GM19043 (cell line): ENCODE data around the gene SRPK3.
"Not testable (repeated sequence)": the region's sequence is repeated elsewhere in the genome, so short reads cannot be mapped to it uniquely, and the experiment has no call there.

Experiments used
- ATAC-seq: cut with Tn5 transposase; IDR thresholded peaks from one replicate; pipeline ENCODE4 v1.9.1; 2021; ENCODE audit warnings: low read depth; ENCODE audit not compliant: unreplicated experiment

SRPK3 gene

GRCh38 chrX:153745067-153745433 lies 35.8 kb upstream of the SRPK3 start:
- not testable (repeated sequence) for ATAC-seq

GRCh38 chrX:153746359-153746758 lies 34.5 kb upstream of the SRPK3 start:
- ATAC-seq = no peak

GRCh38 chrX:153746991-153747390 lies 33.9 kb upstream of the SRPK3 start:
- not testable (repeated sequence) for ATAC-seq

GRCh38 chrX:153749017-153749416 lies 31.8 kb upstream of the SRPK3 start:
- ATAC-seq = not testable (repeated sequence)

GRCh38 chrX:153750127-153750774 lies 30.6 kb upstream of the SRPK3 start:
- no peak for ATAC-seq

GRCh38 chrX:153755136-153755535 lies 25.7 kb upstream of the SRPK3 start:
- ATAC-seq = no peak

- no peak for ATAC-seq
These were observed 19.0 kb upstream of the SRPK3 start for GRCh38 chrX:153761863-153762262.

GRCh38 chrX:153762626-153763173 lies 18.1 kb upstream of the SRPK3 start:
- ATAC-seq = no peak

- no peak for ATAC-seq
These were observed 17.4 kb upstream of the SRPK3 start for GRCh38 chrX:153763298-153763932.

- no peak for ATAC-seq
These were observed 16.7 kb upstream of the SRPK3 start, which contains the start of gene PLXNB3 for GRCh38 chrX:153763989-153764755. PLXNB3 (plus strand) TSS chrX:153764249; CDS start chrX:153765536, 1,287 bp downstream.

GRCh38 chrX:153764786-153765137 lies 16.1 kb upstream of the SRPK3 start:
- no peak for ATAC-seq

GRCh38 chrX:153765138-153766079 lies 15.4 kb upstream of the SRPK3 start:
- no peak for ATAC-seq

- ATAC-seq = no peak
These were observed 14.6 kb upstream of the SRPK3 start for GRCh38 chrX:153766098-153766817.

GRCh38 chrX:153766871-153767673 lies 13.8 kb upstream of the SRPK3 start:
- ATAC-seq = no peak

- ATAC-seq = no peak
These were observed 13.2 kb upstream of the SRPK3 start for GRCh38 chrX:153767674-153768055.

GRCh38 chrX:153768311-153769157 lies 12.3 kb upstream of the SRPK3 start:
- ATAC-seq = no peak

- no peak for ATAC-seq
These were observed 11.5 kb upstream of the SRPK3 start for GRCh38 chrX:153769158-153769864.
